DMS 273 (cell line): ENCODE measurements around the gene TGFBR2.
A peak's percentile ranks its signal among the peaks of the same experiment; 100 is the strongest.

ENCODE experiments used
- DNase-seq: peaks from one replicate; lab custom pipeline; 2025; ENCODE audit not compliant: unreplicated experiment; lab: John Stamatoyannopoulos, UW

The TGFBR2 gene

GRCh38 chr3:30606301-30607031, at the start of gene TGFBR2:
TSS of gene TGFBR2 (plus strand) at chr3:30606601. CDS start at chr3:30606884, 283 bp downstream.
- peak; percentile 87 for DNase-seq

GRCh38 chr3:30557746-30558303, 48.6 kb upstream of the TGFBR2 start:
- DNase-seq = no peak

- DNase-seq = no peak
These were observed 42.4 kb upstream of the TGFBR2 start for GRCh38 chr3:30563956-30564355.

GRCh38 chr3:30567139-30567753, 39.2 kb upstream of the TGFBR2 start:
- DNase-seq = no peak

- DNase-seq = no peak
These were observed 29.5 kb upstream of the TGFBR2 start for GRCh38 chr3:30576946-30577345.

GRCh38 chr3:30577788-30578187, 28.6 kb upstream of the TGFBR2 start:
- DNase-seq = no peak

GRCh38 chr3:30578479-30578878, 27.9 kb upstream of the TGFBR2 start:
- no peak for DNase-seq

GRCh38 chr3:30578986-30579579, 27.3 kb upstream of the TGFBR2 start:
- no peak for DNase-seq

- no peak for DNase-seq
These were observed 25.3 kb upstream of the TGFBR2 start for GRCh38 chr3:30581067-30581585.

GRCh38 chr3:30581982-30582381, 24.4 kb upstream of the TGFBR2 start:
- no peak for DNase-seq

GRCh38 chr3:30583973-30584372, 22.4 kb upstream of the TGFBR2 start:
- no peak for DNase-seq

- DNase-seq = no peak
These were observed 20.7 kb upstream of the TGFBR2 start for GRCh38 chr3:30585654-30586053.

GRCh38 chr3:30586096-30586805, 20.1 kb upstream of the TGFBR2 start:
- DNase-seq = no peak

- DNase-seq = no peak
These were observed 19.5 kb upstream of the TGFBR2 start for GRCh38 chr3:30586806-30587486.

- DNase-seq = no peak
These were observed 18.5 kb upstream of the TGFBR2 start for GRCh38 chr3:30587904-30588303.

- DNase-seq = no peak
These were observed 10.2 kb upstream of the TGFBR2 start for GRCh38 chr3:30596152-30596551.

GRCh38 chr3:30597131-30597768, 9.2 kb upstream of the TGFBR2 start:
- no peak for DNase-seq

GRCh38 chr3:30597769-30598134, 8.6 kb upstream of the TGFBR2 start:
- DNase-seq = no peak

- DNase-seq = no peak
These were observed 7.5 kb upstream of the TGFBR2 start for GRCh38 chr3:30598668-30599545.
